Cardiac muscle cell (in vitro differentiated cells and primary cell): ENCODE measurements around the gene CLBA1. TPM values are rescaled to one million over a fixed set of nuclear protein-coding genes. Genes with fewer than 3 reads are reported as not detected.
A peak's percentile ranks its signal among the peaks of the same experiment; 100 is the strongest.

Experiments
- DNase-seq, 2 donors: peaks; one replicate each; pipeline versions ENCODE4 v3.0.0 to v3.0.0-alpha.2; 2010 to 2017; ENCODE audit warnings: low read depth in 1 of 2, low spot score in 1 of 2
- H3K27ac ChIP-seq: fragments of 200-600 bp; sonication (generic); 2 replicates; pipeline ENCODE4 v1.5.1; 2016
- H3K27me3 ChIP-seq: fragments of 200-600 bp; sonication (generic); 2 replicates; pipeline ENCODE4 v1.6.0; 2016; ENCODE audit warnings: control low read depth
- H3K36me3 ChIP-seq: fragments of 200-600 bp; sonication (generic); 2 replicates; pipeline ENCODE4 v1.5.1; 2016; ENCODE audit warnings: control low read depth
- H3K4me1 ChIP-seq: fragments of 200-600 bp; sonication (generic); 2 replicates; pipeline ENCODE4 v1.8.1; 2017; ENCODE audit warnings: low read depth, mild to moderate bottlenecking, mixed run types
- H3K4me3 ChIP-seq: fragments of 200-600 bp; sonication (generic); 2 replicates; pipeline ENCODE4 v1.5.1; 2016; ENCODE audit warnings: mild to moderate bottlenecking
- H3K9me3 ChIP-seq: fragments of 200-600 bp; sonication (generic); 2 replicates; pipeline ENCODE4 v1.5.1; 2017; ENCODE audit warnings: low read depth, mild to moderate bottlenecking, control low read depth
- CTCF ChIP-seq: IDR thresholded peaks from 2 replicates; pipeline ENCODE4 v1.5.1; 2012; ENCODE audit warnings: low read depth, mild to moderate bottlenecking, low read length
- polyA plus RNA-seq: library from polyadenylated mRNA; unstranded; fragments of >200 nt; fragmentation: Nextera tagmentation; extraction: Ambion mirVana; gene quantifications from 2 replicates; pipeline ENCODE4 v1.2.1, GENCODE V29; 2016
- total RNA-seq: library from RNA; depleted of rRNA; stranded (reverse); fragments of >200 nt; gene quantifications from 2 replicates; pipeline ENCODE4 v1.2.3, GENCODE V29; 2016

CLBA1 gene
- total and polyA plus RNA-seq, 2 experiments from 2014 or later, result 15.5 to 20.4 TPM

DNA sequence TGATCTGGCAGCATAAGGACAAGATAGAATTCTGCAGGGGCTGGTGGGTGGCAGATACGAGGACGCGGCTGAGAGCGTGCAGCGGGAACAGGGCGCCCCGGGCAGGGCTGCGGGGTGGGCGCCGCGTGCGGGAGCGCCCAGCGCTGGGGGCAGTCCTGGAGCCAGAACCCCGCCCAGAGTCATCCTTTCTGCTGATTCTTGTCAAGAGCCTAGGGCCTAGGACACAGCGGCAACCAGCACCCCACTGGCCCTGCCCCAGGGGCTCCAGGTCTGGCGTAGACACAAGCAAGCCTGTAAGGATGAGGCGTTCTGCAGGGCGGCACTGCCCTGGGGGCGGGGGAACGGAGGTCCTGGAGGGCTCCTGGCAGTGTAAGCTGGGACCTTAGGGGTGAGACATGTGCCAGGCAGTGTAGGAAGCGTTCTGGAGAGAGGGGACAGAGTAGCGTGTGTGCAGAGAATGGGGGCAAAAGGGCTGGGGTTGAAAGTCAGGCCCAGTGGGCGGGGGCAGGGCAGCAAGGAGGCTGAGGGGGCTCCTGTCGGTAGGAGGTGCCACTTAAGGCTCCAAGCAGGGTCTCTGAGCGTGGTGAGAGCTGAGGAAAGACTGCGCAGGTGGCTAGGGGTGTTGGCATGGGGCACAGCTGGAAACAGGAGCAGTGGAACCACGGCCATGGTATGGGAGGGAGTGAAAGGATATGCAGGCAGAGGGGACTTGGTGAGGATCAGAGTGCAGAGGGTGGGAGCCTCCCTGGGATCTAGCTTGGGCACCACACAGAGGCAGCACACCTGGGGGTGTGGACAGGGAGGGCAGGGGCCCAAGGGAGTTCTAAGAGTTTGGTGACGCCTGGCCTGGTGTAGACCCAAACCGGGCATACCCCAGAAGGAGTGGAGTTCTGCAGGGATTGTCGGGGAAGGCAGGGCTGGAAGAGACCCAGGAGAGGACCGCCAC lies 6.6 kb upstream of the CLBA1 start:
- no peak overlapping the region for H3K27ac ChIP-seq
- no peak for DNase-seq
- H3K27me3 ChIP-seq, result peaks cover 38% of the 10 kb centered on the region
- TF ChIP-seq CTCF, result no peak
- no peaks in the 10 kb centered on the region for H3K36me3 ChIP-seq
- peaks cover 4% of the 10 kb centered on the region for H3K4me1 ChIP-seq
- H3K9me3 ChIP-seq, result no peaks in the 10 kb centered on the region
- H3K4me3 ChIP-seq, result peak overlapping the region; percentile 27

GRCh38 chr14:104979758-104980610 lies 5.6 kb upstream of the CLBA1 start:
- Histone ChIP-seq H3K9me3 (no peaks in the 10 kb centered on the region), H3K27me3 (peaks cover 38% of the 10 kb centered on the region), H3K27ac (no peak overlapping the region), H3K36me3 (no peaks in the 10 kb centered on the region), H3K4me3 (no peak overlapping the region), H3K4me1 (peaks cover 4% of the 10 kb centered on the region)
- peak in 1 of 2 donors; percentile 38 for DNase-seq
- TF ChIP-seq CTCF, result no peak

DNA sequence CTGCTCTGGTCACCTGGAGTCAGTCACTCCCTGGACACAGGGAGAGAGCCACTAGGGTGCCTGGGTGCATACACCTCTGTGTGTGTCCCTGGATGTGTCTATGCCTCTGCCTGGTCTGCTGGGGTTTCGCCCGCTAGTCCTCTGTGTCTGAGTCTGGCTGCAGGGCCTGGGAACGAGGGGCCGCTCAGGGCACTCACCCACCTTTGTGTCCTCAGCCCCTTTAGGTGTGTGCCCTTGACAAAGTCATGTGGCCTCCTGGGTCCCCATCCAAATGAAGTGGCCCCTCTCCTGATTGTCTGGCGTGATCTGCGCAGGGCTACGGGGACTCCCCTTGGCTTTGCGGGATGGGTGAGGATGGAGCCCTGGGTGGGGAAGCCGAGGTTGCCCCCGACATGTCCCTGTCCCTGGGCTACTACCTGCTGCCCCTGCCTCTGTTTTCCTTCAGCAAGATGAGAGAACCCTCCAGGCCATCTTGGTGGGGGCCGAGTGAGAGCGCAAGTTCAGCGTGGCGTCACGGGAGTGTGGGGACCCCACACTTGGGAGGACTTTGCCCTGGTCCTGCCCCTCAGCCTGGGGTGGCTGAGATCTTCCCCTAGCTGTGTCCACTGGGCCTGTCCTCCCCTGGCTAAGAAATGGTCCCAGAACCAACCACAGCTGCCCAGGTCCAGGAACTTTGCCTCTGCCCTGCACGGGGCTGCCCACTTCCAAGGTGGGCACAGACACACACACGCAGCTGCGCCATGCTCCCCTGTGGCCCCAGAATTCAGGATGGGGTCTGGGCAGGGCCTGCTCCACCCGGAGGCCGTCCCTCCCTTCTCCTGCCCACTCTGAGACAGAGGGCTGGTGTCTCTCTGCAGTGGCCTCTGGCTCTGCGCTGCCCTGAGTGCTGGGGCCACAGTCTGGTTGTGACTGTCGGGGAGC lies 4.7 kb upstream of the CLBA1 start:
- DNase-seq, result no peak
- Histone ChIP-seq H3K27me3 (peaks cover 38% of the 10 kb centered on the region), H3K9me3 (no peaks in the 10 kb centered on the region), H3K4me1 (peaks cover 4% of the 10 kb centered on the region), H3K4me3 (no peak overlapping the region), H3K36me3 (no peaks in the 10 kb centered on the region), H3K27ac (no peak overlapping the region)
- no peak for TF ChIP-seq CTCF

GRCh38 chr14:104981699-104982541 lies 3.7 kb upstream of the CLBA1 start:
- Histone ChIP-seq H3K9me3 (no peaks in the 10 kb centered on the region), H3K4me3 (no peak overlapping the region), H3K36me3 (no peaks in the 10 kb centered on the region), H3K4me1 (peaks cover 4% of the 10 kb centered on the region), H3K27ac (no peak overlapping the region), H3K27me3 (peaks cover 35% of the 10 kb centered on the region)
- DNase-seq, result no peak
- TF ChIP-seq CTCF, result no peak
